Measurements from ENCODE around the gene TAT. TPM values are rescaled to one million over a fixed set of nuclear protein-coding genes. Genes with fewer than 3 reads are reported as not detected.
"Not testable (repeated sequence)": the region's sequence is repeated elsewhere in the genome, so short reads cannot be mapped to it uniquely, and the experiment has no call there.

The TAT gene
- polyA plus RNA-seq, 1 of the 3 experiments (the other 2 are of a cell fraction): not detected

DNA sequence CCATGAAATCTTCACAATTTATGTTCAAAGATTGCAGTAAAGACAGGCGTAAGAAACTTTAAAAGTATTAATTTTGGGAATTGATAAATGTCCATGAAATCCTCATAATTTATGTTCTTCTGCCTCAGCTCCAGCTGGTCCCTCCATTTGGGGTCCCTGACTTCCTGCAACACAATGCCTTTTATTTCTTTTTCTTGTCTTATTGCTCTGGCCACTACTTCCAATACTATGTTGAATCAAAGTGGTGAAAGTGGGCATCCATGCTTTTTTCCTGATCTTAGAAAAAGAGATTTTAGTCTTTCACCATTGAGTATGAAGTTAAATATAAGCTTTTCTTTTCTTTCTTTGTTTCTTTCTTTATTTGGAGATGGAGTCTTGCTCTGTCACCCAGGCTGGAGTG, 14.3 kb downstream of the TAT start:
- no peak for DNase-seq
- 79% methylated on average over 1 of the region's 1 CpG for WGBS (ENCODE audit: low lambda C conversion rate)
- Histone ChIP-seq H3K9ac (no peak overlapping the region), H4K20me1 (ENCODE audit: insufficient read depth) (no peaks in the 10 kb centered on the region), H3K9me2 (no peaks in the 10 kb centered on the region), H3K27ac (ENCODE audit: low read depth in 2 of 2, low read length in 1 of 2) (no peak overlapping the region), H2AFZ (ENCODE audit: low read depth) (no peak overlapping the region), H3K9me3 (peaks cover 5% of the 10 kb centered on the region; the same call in 1 of the 2 replicates), H3K36me3 (replicated peaks in 1 of 2; ENCODE audit: control insufficient read depth in 1 of 2, insufficient read depth in 2 of 2, low read length in 1 of 2) (peaks cover 0 to 6% of the 10 kb centered on the region in 2 experiments), H3F3A (replicated peaks; ENCODE audit: insufficient read depth) (peaks cover 7% of the 10 kb centered on the region), H3K27me3 (ENCODE audit: insufficient read depth) (no peaks in the 10 kb centered on the region), H3K4me3 (ENCODE audit: low read depth in 2 of 2, low read length in 1 of 2) (no peak overlapping the region), H3K4me1 (ENCODE audit: control insufficient read depth in 1 of 2, insufficient read depth in 2 of 2, low read depth in 1 of 2, low read length in 1 of 2) (peaks cover 0 to 6% of the 10 kb centered on the region in 2 experiments; a peak in 2 of 4 replicates), H3K79me2 (ENCODE audit: insufficient read depth) (no peaks in the 10 kb centered on the region), H3K4me2 (no peak overlapping the region)
- TF ChIP-seq RFX5 (IDR thresholded peaks at IDR 0.05; ENCODE audit: low read length) (no peak), EZH2phosphoT487 (IDR thresholded peaks at IDR 0.05; ENCODE audit: borderline replicate concordance, low read depth) (no peak), PBX3 (IDR thresholded peaks at IDR 0.05) (no peak), FOXJ3 (CRISPR knock-in tag; IDR thresholded peaks at IDR 0.05) (no peak), MEF2A (IDR thresholded peaks at IDR 0.05; ENCODE audit: borderline replicate concordance, low read depth) (no peak), EP300 (IDR thresholded peaks at IDR 0.05; ENCODE audit: borderline replicate concordance in 1 of 2, low read depth in 1 of 2, low read length in 1 of 2) (no peak), RCOR1 (IDR thresholded peaks at IDR 0.05; ENCODE audit: low read length) (no peak), GATA2 (CRISPR knock-in tag; IDR thresholded peaks at IDR 0.05) (no peak)
- TF ChIP-seq, protein P1, sequence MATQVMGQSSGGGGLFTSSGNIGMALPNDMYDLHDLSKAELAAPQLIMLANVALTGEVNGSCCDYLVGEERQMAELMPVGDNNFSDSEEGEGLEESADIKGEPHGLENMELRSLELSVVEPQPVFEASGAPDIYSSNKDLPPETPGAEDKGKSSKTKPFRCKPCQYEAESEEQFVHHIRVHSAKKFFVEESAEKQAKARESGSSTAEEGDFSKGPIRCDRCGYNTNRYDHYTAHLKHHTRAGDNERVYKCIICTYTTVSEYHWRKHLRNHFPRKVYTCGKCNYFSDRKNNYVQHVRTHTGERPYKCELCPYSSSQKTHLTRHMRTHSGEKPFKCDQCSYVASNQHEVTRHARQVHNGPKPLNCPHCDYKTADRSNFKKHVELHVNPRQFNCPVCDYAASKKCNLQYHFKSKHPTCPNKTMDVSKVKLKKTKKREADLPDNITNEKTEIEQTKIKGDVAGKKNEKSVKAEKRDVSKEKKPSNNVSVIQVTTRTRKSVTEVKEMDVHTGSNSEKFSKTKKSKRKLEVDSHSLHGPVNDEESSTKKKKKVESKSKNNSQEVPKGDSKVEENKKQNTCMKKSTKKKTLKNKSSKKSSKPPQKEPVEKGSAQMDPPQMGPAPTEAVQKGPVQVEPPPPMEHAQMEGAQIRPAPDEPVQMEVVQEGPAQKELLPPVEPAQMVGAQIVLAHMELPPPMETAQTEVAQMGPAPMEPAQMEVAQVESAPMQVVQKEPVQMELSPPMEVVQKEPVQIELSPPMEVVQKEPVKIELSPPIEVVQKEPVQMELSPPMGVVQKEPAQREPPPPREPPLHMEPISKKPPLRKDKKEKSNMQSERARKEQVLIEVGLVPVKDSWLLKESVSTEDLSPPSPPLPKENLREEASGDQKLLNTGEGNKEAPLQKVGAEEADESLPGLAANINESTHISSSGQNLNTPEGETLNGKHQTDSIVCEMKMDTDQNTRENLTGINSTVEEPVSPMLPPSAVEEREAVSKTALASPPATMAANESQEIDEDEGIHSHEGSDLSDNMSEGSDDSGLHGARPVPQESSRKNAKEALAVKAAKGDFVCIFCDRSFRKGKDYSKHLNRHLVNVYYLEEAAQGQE (IDR thresholded peaks at IDR 0.05; ENCODE audit: low read depth, low read length): no peak
- ChIA-PET POLR2A (no interaction called here), CTCF (interaction anchor here (1.3 kb wide), 1 partner anchor 320 kb away, joined by 3 read pairs; no protein-coding TSS in a partner anchor)

GRCh38 chr16:71561886-71562285, 15.0 kb downstream of the TAT start:
- H3K9ac ChIP-seq; CTCF ChIA-PET; POLR2A ChIA-PET; H3K4me3 ChIP-seq (ENCODE audit: low read depth in 2 of 2, low read length in 1 of 2); H3K4me1 ChIP-seq (ENCODE audit: control insufficient read depth in 1 of 2, insufficient read depth in 2 of 2, low read depth in 1 of 2, low read length in 1 of 2); H3K27me3 ChIP-seq (ENCODE audit: insufficient read depth); H3K9me2 ChIP-seq; H2AFZ ChIP-seq (ENCODE audit: low read depth); H3K36me3 ChIP-seq (replicated peaks in 1 of 2; ENCODE audit: control insufficient read depth in 1 of 2, insufficient read depth in 2 of 2, low read length in 1 of 2); H3F3A ChIP-seq (replicated peaks; ENCODE audit: insufficient read depth); DNase-seq; H3K79me2 ChIP-seq (ENCODE audit: insufficient read depth); H4K20me1 ChIP-seq (ENCODE audit: insufficient read depth); H3K4me2 ChIP-seq; H3K27ac ChIP-seq (ENCODE audit: low read depth in 2 of 2, low read length in 1 of 2); H3K9me3 ChIP-seq: not testable (repeated sequence)
- WGBS (ENCODE audit: low lambda C conversion rate): 34% methylated on average over 6 of the region's 8 CpGs
